ENCODE data around the gene NACA. TPM values are rescaled to one million over a fixed set of nuclear protein-coding genes. Genes with fewer than 3 reads are reported as not detected.
A peak's percentile ranks its signal among the peaks of the same experiment; 100 is the strongest.

The NACA gene
- total and polyA plus RNA-seq, 2 of the 13 experiments (the other 11 are each of a cell fraction or from before 2014, with no cell fraction given), result 799 to 1,700 TPM

GRCh38 chr12:56688129-56688845 lies 36.8 kb downstream of the NACA start, which contains the start of gene PTGES3 (continued):
- TF ChIP-seq, protein P1, sequence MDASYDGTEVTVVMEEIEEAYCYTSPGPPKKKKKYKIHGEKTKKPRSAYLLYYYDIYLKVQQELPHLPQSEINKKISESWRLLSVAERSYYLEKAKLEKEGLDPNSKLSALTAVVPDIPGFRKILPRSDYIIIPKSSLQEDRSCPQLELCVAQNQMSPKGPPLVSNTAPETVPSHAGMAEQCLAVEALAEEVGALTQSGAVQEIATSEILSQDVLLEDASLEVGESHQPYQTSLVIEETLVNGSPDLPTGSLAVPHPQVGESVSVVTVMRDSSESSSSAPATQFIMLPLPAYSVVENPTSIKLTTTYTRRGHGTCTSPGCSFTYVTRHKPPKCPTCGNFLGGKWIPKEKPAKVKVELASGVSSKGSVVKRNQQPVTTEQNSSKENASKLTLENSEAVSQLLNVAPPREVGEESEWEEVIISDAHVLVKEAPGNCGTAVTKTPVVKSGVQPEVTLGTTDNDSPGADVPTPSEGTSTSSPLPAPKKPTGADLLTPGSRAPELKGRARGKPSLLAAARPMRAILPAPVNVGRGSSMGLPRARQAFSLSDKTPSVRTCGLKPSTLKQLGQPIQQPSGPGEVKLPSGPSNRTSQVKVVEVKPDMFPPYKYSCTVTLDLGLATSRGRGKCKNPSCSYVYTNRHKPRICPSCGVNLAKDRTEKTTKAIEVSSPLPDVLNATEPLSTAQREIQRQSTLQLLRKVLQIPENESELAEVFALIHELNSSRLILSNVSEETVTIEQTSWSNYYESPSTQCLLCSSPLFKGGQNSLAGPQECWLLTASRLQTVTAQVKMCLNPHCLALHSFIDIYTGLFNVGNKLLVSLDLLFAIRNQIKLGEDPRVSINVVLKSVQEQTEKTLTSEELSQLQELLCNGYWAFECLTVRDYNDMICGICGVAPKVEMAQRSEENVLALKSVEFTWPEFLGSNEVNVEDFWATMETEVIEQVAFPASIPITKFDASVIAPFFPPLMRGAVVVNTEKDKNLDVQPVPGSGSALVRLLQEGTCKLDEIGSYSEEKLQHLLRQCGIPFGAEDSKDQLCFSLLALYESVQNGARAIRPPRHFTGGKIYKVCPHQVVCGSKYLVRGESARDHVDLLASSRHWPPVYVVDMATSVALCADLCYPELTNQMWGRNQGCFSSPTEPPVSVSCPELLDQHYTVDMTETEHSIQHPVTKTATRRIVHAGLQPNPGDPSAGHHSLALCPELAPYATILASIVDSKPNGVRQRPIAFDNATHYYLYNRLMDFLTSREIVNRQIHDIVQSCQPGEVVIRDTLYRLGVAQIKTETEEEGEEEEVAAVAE (CRISPR knock-in tag; IDR thresholded peaks at IDR 0.05; ENCODE audit: borderline replicate concordance), result peak; percentile 88
- TF ChIP-seq MTF2 (CRISPR knock-in tag; IDR thresholded peaks at IDR 0.05; ENCODE audit: borderline replicate concordance) (0 out of 2 replicates have a peak, but pooled peaks have one; percentile 35), PBX2 (CRISPR knock-in tag; IDR thresholded peaks at IDR 0.05) (no peak), SNAI1 (CRISPR knock-in tag; IDR thresholded peaks at IDR 0.05; ENCODE audit: borderline replicate concordance) (0 out of 2 replicates have a peak, but pooled peaks have one; percentile 10), SIN3A (IDR thresholded peaks at IDR 0.05; ENCODE audit: borderline replicate concordance, low read depth, low read length) (peak; percentile 73; the same call in 1 of the 2 replicates), ASH2L (IDR thresholded peaks at IDR 0.05; ENCODE audit: insufficient read length, low read depth, low read length) (peak; percentile 91), ZNF646 (CRISPR knock-in tag; IDR thresholded peaks at IDR 0.05) (no peak), ZNF878 (CRISPR knock-in tag; IDR thresholded peaks at IDR 0.05) (peak; percentile 79), SIX4 (CRISPR knock-in tag; IDR thresholded peaks at IDR 0.05) (no peak), ELF4 (CRISPR knock-in tag; IDR thresholded peaks at IDR 0.05; ENCODE audit: borderline replicate concordance) (no peak), ESRRA (CRISPR knock-in tag; IDR thresholded peaks at IDR 0.05; ENCODE audit: low read depth) (no peak; the same call in none of the 2 replicates), U2AF2 (IDR thresholded peaks at IDR 0.05; ENCODE audit: low read depth, low read length) (no peak), HDAC2 (CRISPR knock-in tag; IDR thresholded peaks at IDR 0.05) (peak; percentile 75), ZNF317 (CRISPR knock-in tag; IDR thresholded peaks at IDR 0.05) (peak; percentile 77), GATAD1 (CRISPR knock-in tag; IDR thresholded peaks at IDR 0.05) (peak; percentile 86), ZNF17 (CRISPR knock-in tag; IDR thresholded peaks at IDR 0.05) (peak; percentile 54; the same call in 1 of the 2 replicates)
